Activated CD4-positive, alpha-beta memory T cell treated with anti-CD3 and anti-CD28 coated beads for 36 hours (primary cell): Measurements from ENCODE around the gene NEBL. TPM values are rescaled to one million over a fixed set of nuclear protein-coding genes. Genes with fewer than 3 reads are reported as not detected.

Experiments
- CTCF ChIA-PET: fragments of 350-600 bp; sonication (Branson Sonifier 250); formaldehyde crosslinking; loops from one replicate; lab custom pipeline; 2021; ENCODE audit warnings: antibody characterized with exemption, inconsistent platforms; lab: Charles Lee
- POLR2A ChIA-PET: fragments of 350-600 bp; sonication (Branson Sonifier 250); formaldehyde crosslinking; loops from one replicate; lab custom pipeline; 2021; ENCODE audit warnings: antibody characterized with exemption; lab: Charles Lee
- DNase-seq: peaks from one replicate; pipeline ENCODE4 v3.0.0-alpha.2; 2020
- H3K27ac Mint-ChIP-seq: one replicate; pipeline ENCODE4 v1.8.0; 2021; ENCODE audit warnings: mixed read lengths
- H3K27me3 Mint-ChIP-seq: one replicate; pipeline ENCODE4 v1.8.0; 2021; ENCODE audit warnings: mixed read lengths
- H3K36me3 Mint-ChIP-seq: one replicate; pipeline ENCODE4 v1.8.0; 2021; ENCODE audit warnings: mixed read lengths
- H3K4me1 Mint-ChIP-seq: one replicate; pipeline ENCODE4 v1.8.0; 2021; ENCODE audit warnings: low read depth, mixed read lengths
- H3K4me3 Mint-ChIP-seq: one replicate; pipeline ENCODE4 v1.8.0; 2021; ENCODE audit warnings: mild to moderate bottlenecking, mixed read lengths
- H3K9me3 Mint-ChIP-seq: one replicate; pipeline ENCODE4 v1.8.0; 2021; ENCODE audit warnings: mixed read lengths
- intact Hi-C: fragments of 100-400 bp; cut with micrococcal nuclease; formaldehyde crosslinking; loops from one replicate; pipeline ENCODE4 v1.15.1; 2023
- total RNA-seq, 2 experiments: library from RNA; stranded (reverse); gene quantifications; one replicate each; pipeline ENCODE4 v1.2.3, GENCODE V29; 2021

The NEBL gene
- total RNA-seq, 2 experiments from 2014 or later: not detected

- no peaks in the 10 kb centered on the region for H3K36me3 Mint-ChIP-seq
- ChIA-PET CTCF (no interaction called here), POLR2A (no interaction called here)
- no peaks in the 10 kb centered on the region for H3K4me1 Mint-ChIP-seq
- intact Hi-C loops: no loop called here
- peaks cover 2% of the 10 kb centered on the region for H3K9me3 Mint-ChIP-seq
- no peak overlapping the region for H3K4me3 Mint-ChIP-seq
- H3K27ac Mint-ChIP-seq: no peak overlapping the region
- H3K27me3 Mint-ChIP-seq: no peaks in the 10 kb centered on the region
- no peak for DNase-seq
Observed at GRCh38 chr10:20797290-20797689, 99.8 kb downstream of the NEBL start.

- H3K4me1 Mint-ChIP-seq: no peaks in the 10 kb centered on the region
- no peak overlapping the region for H3K4me3 Mint-ChIP-seq
- CTCF ChIA-PET: no interaction called here
- no peaks in the 10 kb centered on the region for H3K27me3 Mint-ChIP-seq
- H3K36me3 Mint-ChIP-seq: no peaks in the 10 kb centered on the region
- no peak overlapping the region for H3K27ac Mint-ChIP-seq
- intact Hi-C loops: no loop called here
- H3K9me3 Mint-ChIP-seq: peaks cover 2% of the 10 kb centered on the region
- POLR2A ChIA-PET: no interaction called here
- DNase-seq: no peak
Observed at GRCh38 chr10:20795391-20795790, 101.7 kb downstream of the NEBL start.

GRCh38 chr10:20785174-20785573 is 111.9 kb downstream of the NEBL start:
- H3K27ac Mint-ChIP-seq: no peak overlapping the region
- H3K27me3 Mint-ChIP-seq: no peaks in the 10 kb centered on the region
- no peaks in the 10 kb centered on the region for H3K4me1 Mint-ChIP-seq
- no peaks in the 10 kb centered on the region for H3K36me3 Mint-ChIP-seq
- ChIA-PET CTCF (no interaction called here), POLR2A (no interaction called here)
- no peaks in the 10 kb centered on the region for H3K9me3 Mint-ChIP-seq
- H3K4me3 Mint-ChIP-seq: no peak overlapping the region
- DNase-seq: no peak
- intact Hi-C loops: no loop called here

- no peaks in the 10 kb centered on the region for H3K27me3 Mint-ChIP-seq
- CTCF ChIA-PET: no interaction called here
- H3K27ac Mint-ChIP-seq: no peak overlapping the region
- no peaks in the 10 kb centered on the region for H3K36me3 Mint-ChIP-seq
- no peak for DNase-seq
- no peak overlapping the region for H3K4me3 Mint-ChIP-seq
- POLR2A ChIA-PET: no interaction called here
- H3K9me3 Mint-ChIP-seq: peaks cover 3% of the 10 kb centered on the region
- intact Hi-C loops: no loop called here
- H3K4me1 Mint-ChIP-seq: no peaks in the 10 kb centered on the region
Observed at GRCh38 chr10:20778008-20778757, 118.9 kb downstream of the NEBL start.

- H3K4me3 Mint-ChIP-seq: no peak overlapping the region
- H3K36me3 Mint-ChIP-seq: no peaks in the 10 kb centered on the region
- no peaks in the 10 kb centered on the region for H3K4me1 Mint-ChIP-seq
- H3K27ac Mint-ChIP-seq: no peak overlapping the region
- no peaks in the 10 kb centered on the region for H3K27me3 Mint-ChIP-seq
- ChIA-PET CTCF (no interaction called here), POLR2A (no interaction called here)
- peaks cover 3% of the 10 kb centered on the region for H3K9me3 Mint-ChIP-seq
- DNase-seq: no peak
- intact Hi-C loops: no loop called here
Observed at GRCh38 chr10:20776384-20777118, 120.6 kb downstream of the NEBL start.

- peaks cover 6% of the 10 kb centered on the region for H3K9me3 Mint-ChIP-seq
- POLR2A ChIA-PET: no interaction called here
- CTCF ChIA-PET: no interaction called here
Observed at GRCh38 chr10:20771051-20771450, 126.1 kb downstream of the NEBL start.

GRCh38 chr10:20769481-20769880 is 127.6 kb downstream of the NEBL start:
- no peaks in the 10 kb centered on the region for H3K4me1 Mint-ChIP-seq

More at GRCh38 chr10:20771051-20771450, 126.1 kb downstream of the NEBL start:
- no peaks in the 10 kb centered on the region for H3K27me3 Mint-ChIP-seq
- H3K4me3 Mint-ChIP-seq: no peak overlapping the region
- no peaks in the 10 kb centered on the region for H3K4me1 Mint-ChIP-seq
- intact Hi-C loops: no loop called here
- H3K27ac Mint-ChIP-seq: no peak overlapping the region
- H3K36me3 Mint-ChIP-seq: no peaks in the 10 kb centered on the region
- no peak for DNase-seq

GRCh38 chr10:20768843-20769242 is 128.3 kb downstream of the NEBL start:
- intact Hi-C loops: no loop called here
- no peaks in the 10 kb centered on the region for H3K36me3 Mint-ChIP-seq
- H3K27ac Mint-ChIP-seq: no peak overlapping the region
- CTCF ChIA-PET: no interaction called here
- no peaks in the 10 kb centered on the region for H3K27me3 Mint-ChIP-seq
- no peaks in the 10 kb centered on the region for H3K4me1 Mint-ChIP-seq
- H3K4me3 Mint-ChIP-seq: no peak overlapping the region
- POLR2A ChIA-PET: no interaction called here
- H3K9me3 Mint-ChIP-seq: peaks cover 4% of the 10 kb centered on the region
- no peak for DNase-seq

More at GRCh38 chr10:20769481-20769880, 127.6 kb downstream of the NEBL start:
- intact Hi-C loops: no loop called here
- no peak overlapping the region for H3K4me3 Mint-ChIP-seq
- no peaks in the 10 kb centered on the region for H3K27me3 Mint-ChIP-seq
- no peak for DNase-seq
- no peaks in the 10 kb centered on the region for H3K36me3 Mint-ChIP-seq
- peaks cover 6% of the 10 kb centered on the region for H3K9me3 Mint-ChIP-seq
- H3K27ac Mint-ChIP-seq: no peak overlapping the region
- CTCF ChIA-PET: no interaction called here
- POLR2A ChIA-PET: no interaction called here

GRCh38 chr10:20767028-20767427 is 130.1 kb downstream of the NEBL start:
- no peaks in the 10 kb centered on the region for H3K27me3 Mint-ChIP-seq
- H3K27ac Mint-ChIP-seq: no peak overlapping the region
- no peaks in the 10 kb centered on the region for H3K36me3 Mint-ChIP-seq
- intact Hi-C loops: no loop called here
- ChIA-PET CTCF (no interaction called here), POLR2A (no interaction called here)
- no peak for DNase-seq
- H3K9me3 Mint-ChIP-seq: peaks cover 6% of the 10 kb centered on the region
- no peaks in the 10 kb centered on the region for H3K4me1 Mint-ChIP-seq
- no peak overlapping the region for H3K4me3 Mint-ChIP-seq

GRCh38 chr10:20765066-20765465 is 132.0 kb downstream of the NEBL start:
- Mint-ChIP-seq H3K36me3 (no peaks in the 10 kb centered on the region), H3K4me1 (no peaks in the 10 kb centered on the region), H3K27me3 (no peaks in the 10 kb centered on the region), H3K27ac (no peak overlapping the region), H3K4me3 (no peak overlapping the region), H3K9me3 (peaks cover 6% of the 10 kb centered on the region)
- ChIA-PET CTCF (no interaction called here), POLR2A (no interaction called here)
- intact Hi-C loops: no loop called here
- DNase-seq: no peak

- POLR2A ChIA-PET: no interaction called here
Observed at GRCh38 chr10:20760460-20760859, 136.7 kb downstream of the NEBL start.

GRCh38 chr10:20748551-20748950 is 148.6 kb downstream of the NEBL start:
- Mint-ChIP-seq H3K36me3 (no peaks in the 10 kb centered on the region), H3K4me3 (no peak overlapping the region), H3K4me1 (no peaks in the 10 kb centered on the region), H3K27me3 (no peaks in the 10 kb centered on the region), H3K27ac (no peak overlapping the region), H3K9me3 (peaks cover 27% of the 10 kb centered on the region)
- CTCF ChIA-PET: no interaction called here
- POLR2A ChIA-PET: no interaction called here
- intact Hi-C loops: no loop called here
- DNase-seq: no peak

More at GRCh38 chr10:20760460-20760859, 136.7 kb downstream of the NEBL start:
- intact Hi-C loops: no loop called here
- CTCF ChIA-PET: no interaction called here
- no peak overlapping the region for H3K27ac Mint-ChIP-seq
- no peak for DNase-seq
- peaks cover 10% of the 10 kb centered on the region for H3K9me3 Mint-ChIP-seq
- no peaks in the 10 kb centered on the region for H3K36me3 Mint-ChIP-seq
- no peaks in the 10 kb centered on the region for H3K4me1 Mint-ChIP-seq
- no peak overlapping the region for H3K4me3 Mint-ChIP-seq
- no peaks in the 10 kb centered on the region for H3K27me3 Mint-ChIP-seq

- intact Hi-C loops: no loop called here
- no peak overlapping the region for H3K4me3 Mint-ChIP-seq
- ChIA-PET CTCF (no interaction called here), POLR2A (no interaction called here)
- no peaks in the 10 kb centered on the region for H3K36me3 Mint-ChIP-seq
- no peak for DNase-seq
- no peaks in the 10 kb centered on the region for H3K27me3 Mint-ChIP-seq
- no peaks in the 10 kb centered on the region for H3K4me1 Mint-ChIP-seq
- no peak overlapping the region for H3K27ac Mint-ChIP-seq
- peaks cover 27% of the 10 kb centered on the region for H3K9me3 Mint-ChIP-seq
Observed at GRCh38 chr10:20747782-20748181, 149.3 kb downstream of the NEBL start.
